Fibroblast of lung (primary cell): Measurements from ENCODE around the gene UAP1L1. TPM values are rescaled to one million over a fixed set of nuclear protein-coding genes. Genes with fewer than 3 reads are reported as not detected.

Source experiments
- DNase-seq, 2 donors: peaks; one replicate each; pipeline versions ENCODE4 v3.0.0 to v3.0.0-alpha.2; 2010; ENCODE audit warnings: low read depth in 2 of 2
- H2AFZ ChIP-seq: 2 replicates; pipeline ENCODE4 v1.5.1; 2012; ENCODE audit warnings: low read length, control low read depth, inconsistent platforms
- H3K27ac ChIP-seq: 2 replicates; pipeline ENCODE4 v1.5.1; 2011; ENCODE audit warnings: low read length, control low read depth; ENCODE audit not compliant: insufficient read depth
- H3K27me3 ChIP-seq: 2 replicates; pipeline ENCODE4 v1.5.1; 2011; ENCODE audit warnings: mild to moderate bottlenecking, low read length; ENCODE audit not compliant: control insufficient read depth, insufficient read depth
- H3K36me3 ChIP-seq: 2 replicates; pipeline ENCODE4 v1.5.1; 2011; ENCODE audit warnings: low read length; ENCODE audit not compliant: control insufficient read depth, insufficient read depth
- H3K4me1 ChIP-seq: 2 replicates; pipeline ENCODE4 v1.5.1; 2011; ENCODE audit warnings: low read length; ENCODE audit not compliant: control insufficient read depth, insufficient read depth; ENCODE audit errors: extremely low read depth
- H3K4me2 ChIP-seq: 2 replicates; pipeline ENCODE4 v1.5.1; 2011; ENCODE audit warnings: low read length, control low read depth; ENCODE audit not compliant: insufficient read depth; ENCODE audit errors: extremely low read depth
- H3K4me3 ChIP-seq, 4 experiments: fragments of 200-600 bp in 1 of 4; sonication (generic) in 1 of 4; replicated peaks in 1 of 4; 2 replicates each; pipeline ENCODE4 v1.5.1; 2011 to 2016; ENCODE audit warnings: low read length in 4 of 4, low read depth in 3 of 4, mild to moderate bottlenecking in 3 of 4, control low read depth in 2 of 4, inconsistent platforms in 1 of 4, mixed read lengths in 1 of 4; ENCODE audit not compliant: insufficient read depth in 1 of 4; ENCODE audit errors: control extremely low read depth in 1 of 4
- H3K79me2 ChIP-seq: 2 replicates; pipeline ENCODE4 v1.5.1; 2012; ENCODE audit warnings: mild to moderate bottlenecking, low read length, inconsistent platforms; ENCODE audit not compliant: control insufficient read depth, insufficient read depth
- H3K9ac ChIP-seq: 2 replicates; pipeline ENCODE4 v1.5.1; 2011; ENCODE audit warnings: mild to moderate bottlenecking, low read length, control low read depth; ENCODE audit not compliant: insufficient read depth
- H3K9me3 ChIP-seq: 2 replicates; pipeline ENCODE4 v1.5.1; 2012; ENCODE audit warnings: low read depth, low read length; ENCODE audit not compliant: control insufficient read depth, insufficient read depth
- H4K20me1 ChIP-seq: 2 replicates; pipeline ENCODE4 v1.5.1; 2011; ENCODE audit warnings: low read length; ENCODE audit not compliant: control insufficient read depth, insufficient read depth; ENCODE audit errors: extremely low read depth
- CTCF ChIP-seq, 2 donors: IDR thresholded peaks in 1 of 2; conservative IDR thresholded peaks in 1 of 2; 1 replicate in 1 of 2; 2 replicates in 1 of 2; pipeline ENCODE4 v1.5.1; 2011 to 2012; ENCODE audit warnings: low read length in 2 of 2, control low read depth in 1 of 2, inconsistent platforms in 1 of 2, low read depth in 1 of 2, mild to moderate bottlenecking in 1 of 2
- EZH2 ChIP-seq: IDR thresholded peaks from 2 replicates; pipeline ENCODE4 v1.5.1; 2012; ENCODE audit warnings: low read length, control low read depth, mild to moderate bottlenecking; ENCODE audit errors: missing control alignments
- polyA plus RNA-seq, 2 donors: library from polyadenylated mRNA; depleted of rRNA in 1 of 2; stranded (reverse) in 1 of 2; unstranded in 1 of 2; fragments of >200 nt; gene quantifications; 2 replicates each; pipeline ENCODE4 v1.2.1, GENCODE V29; 2011 to 2012; ENCODE audit warnings: missing spikeins in 1 of 2
- total RNA-seq: library from RNA; depleted of rRNA; stranded (reverse); fragments of >200 nt; gene quantifications from 2 replicates; pipeline ENCODE4 v1.2.1, GENCODE V29; 2014

UAP1L1 gene
- total and polyA plus RNA-seq, 2 donors (not counting 1 experiment from before 2014, with no cell fraction given), result 16.4 to 21.1 TPM

GRCh38 chr9:137068539-137069507 lies 8.5 kb upstream of the UAP1L1 start:
- TF ChIP-seq CTCF (conservative IDR thresholded peaks at IDR 0.05 in 1 of 2, IDR thresholded peaks at IDR 0.05 in 1 of 2; ENCODE audit: low read depth in 1 of 2, low read length in 2 of 2), result no peak
- TF ChIP-seq EZH2, result no peak
- H3K4me3 ChIP-seq, result peak overlapping the region in 2 of 4 experiments; percentile 27

GRCh38 chr9:137069508-137070091 lies 7.7 kb upstream of the UAP1L1 start:
- no peak overlapping the region for H2AFZ ChIP-seq
- no peaks in the 10 kb centered on the region for H3K9me3 ChIP-seq
- H3K4me1 ChIP-seq, result peaks cover 10% of the 10 kb centered on the region
- no peaks in the 10 kb centered on the region for H3K36me3 ChIP-seq
- H3K79me2 ChIP-seq, result no peaks in the 10 kb centered on the region
- H3K4me3 ChIP-seq, result peak overlapping the region in 3 of 4 experiments; percentile 27 to 49 (median 27)
- DNase-seq, result no peak
- H4K20me1 ChIP-seq, result no peaks in the 10 kb centered on the region
- TF ChIP-seq CTCF (conservative IDR thresholded peaks at IDR 0.05 in 1 of 2, IDR thresholded peaks at IDR 0.05 in 1 of 2; ENCODE audit: low read depth in 1 of 2, low read length in 2 of 2) (no peak), EZH2 (no peak)
- H3K9ac ChIP-seq, result no peak overlapping the region
- peak overlapping the region; percentile 64 for H3K4me2 ChIP-seq
- no peak overlapping the region for H3K27ac ChIP-seq
- no peaks in the 10 kb centered on the region for H3K27me3 ChIP-seq

More at GRCh38 chr9:137068539-137069507, 8.5 kb upstream of the UAP1L1 start:
- peaks cover 10% of the 10 kb centered on the region for H3K4me1 ChIP-seq
- H4K20me1 ChIP-seq, result no peaks in the 10 kb centered on the region
- no peak overlapping the region for H3K9ac ChIP-seq
- no peaks in the 10 kb centered on the region for H3K27me3 ChIP-seq
- peak overlapping the region; percentile 64 for H3K4me2 ChIP-seq
- H3K9me3 ChIP-seq, result no peaks in the 10 kb centered on the region
- no peak overlapping the region for H3K27ac ChIP-seq
- DNase-seq, result no peak
- H2AFZ ChIP-seq, result no peak overlapping the region
- no peaks in the 10 kb centered on the region for H3K36me3 ChIP-seq
- H3K79me2 ChIP-seq, result no peaks in the 10 kb centered on the region

GRCh38 chr9:137070201-137070905 lies 7.0 kb upstream of the UAP1L1 start, which contains the start of gene SAPCD2:
TSS of gene SAPCD2 (minus strand) at chr9:137070557. CDS start at chr9:137070460, 97 bp downstream.
- Histone ChIP-seq H3K79me2 (no peaks in the 10 kb centered on the region), H3K9me3 (no peaks in the 10 kb centered on the region), H3K4me2 (peak within 1 kb of the TSS; percentile 82), H3K27me3 (no peaks in the 10 kb centered on the region), H3K36me3 (no peaks in the 10 kb centered on the region), H3K9ac (no peak within 1 kb of the TSS), H3K4me3 (peak within 1 kb of the TSS in 3 of 4 experiments; percentile 38 to 49 (median 44)), H4K20me1 (no peaks in the 10 kb centered on the region), H3K4me1 (peaks cover 10% of the 10 kb centered on the region), H3K27ac (no peak within 1 kb of the TSS), H2AFZ (no peak within 1 kb of the TSS)
- peak; percentile 80 to 83 for DNase-seq
- TF ChIP-seq CTCF (conservative IDR thresholded peaks at IDR 0.05 in 1 of 2, IDR thresholded peaks at IDR 0.05 in 1 of 2; ENCODE audit: low read depth in 1 of 2, low read length in 2 of 2), result no peak
- TF ChIP-seq EZH2, result no peak
